ENCODE data around the gene FAAP100. TPM values are rescaled to one million over a fixed set of nuclear protein-coding genes. Genes with fewer than 3 reads are reported as not detected.
A peak's percentile ranks its signal among the peaks of the same experiment; 100 is the strongest.

Gene FAAP100
- total RNA-seq, 4 donors from 2014 or later, result 14.4 to 27.9 (median 15.6) TPM

DNA sequence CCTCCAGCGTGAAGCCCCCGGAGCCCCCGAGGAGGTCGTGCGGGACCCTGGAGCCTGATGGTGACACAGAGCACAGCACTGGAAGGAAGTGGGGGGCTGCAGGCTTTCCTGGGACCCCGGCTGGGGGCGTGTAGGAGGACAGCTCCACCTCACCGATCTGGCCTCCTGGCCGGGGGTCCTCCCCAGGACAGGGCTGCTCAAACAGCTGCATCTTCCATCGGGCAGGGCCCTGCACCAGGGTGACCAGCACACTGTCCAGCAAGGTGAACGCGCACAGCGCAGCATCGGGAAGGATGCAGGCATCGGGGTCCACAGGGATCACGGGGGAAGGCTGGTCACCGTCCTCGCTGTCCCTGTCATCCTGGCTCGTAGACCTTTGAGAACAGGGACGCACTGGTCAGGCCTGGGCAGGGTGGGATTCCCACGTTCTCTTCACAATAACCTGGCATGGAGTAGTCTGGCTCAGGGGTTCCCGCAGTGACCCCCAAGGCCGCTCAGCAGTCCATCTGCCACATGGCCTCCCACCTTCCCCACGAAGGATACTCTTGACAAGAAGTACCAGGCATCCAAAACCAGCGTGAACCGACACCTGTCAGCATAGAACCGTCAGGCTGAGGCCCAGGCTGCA is 1.2 kb downstream of the FAAP100 start:
- in situ Hi-C loops (cut with MboI; ENCODE audit: low sequenced_read_pairs in 4 of 4) (no loop called here), intact Hi-C loops (cut with DNase I; ENCODE audit: low total_unique reads) (loop anchor here (5.0 kb wide), 1 partner anchor 39 kb away; the partner anchor contains the start of gene ACTG1)
- Histone ChIP-seq H3K27ac (peak overlapping the region; percentile 90 to 92 (median 90)), H3K36me3 (peaks cover 0 to 39% of the 10 kb centered on the region in 2 donors), H3K4me3 (peak overlapping the region; percentile 86 to 92 (median 90)), H3K4me1 (peaks cover 17 to 30% of the 10 kb centered on the region in 2 donors), H3K9me3 (no peaks in the 10 kb centered on the region), H3K27me3 (no peaks in the 10 kb centered on the region)
- no peak for TF ChIP-seq CTCF (IDR thresholded peaks at IDR 0.05 in 4 of 5, conservative IDR thresholded peaks at IDR 0.05 in 1 of 5)
- no peak for TF ChIP-seq POLR2A (IDR thresholded peaks at IDR 0.05)
- ATAC-seq, result no peak
- DNase-seq, result no peak

GRCh38 chr17:81550285-81550684 is 1.9 kb downstream of the FAAP100 start:
- intact Hi-C loops (cut with DNase I; ENCODE audit: low total_unique reads) (loop anchor here (5.0 kb wide), 1 partner anchor 38 kb away; the partner anchor contains the start of gene ACTG1), in situ Hi-C loops (cut with MboI; ENCODE audit: low sequenced_read_pairs in 4 of 4) (no loop called here)
- peaks cover 0 to 45% of the 10 kb centered on the region in 2 donors for H3K36me3 ChIP-seq
- no peak overlapping the region for H3K4me3 ChIP-seq
- TF ChIP-seq POLR2A (IDR thresholded peaks at IDR 0.05), result no peak
- no peak for TF ChIP-seq CTCF (IDR thresholded peaks at IDR 0.05 in 4 of 5, conservative IDR thresholded peaks at IDR 0.05 in 1 of 5)
- ATAC-seq (no peak), DNase-seq (no peak)
- no peaks in the 10 kb centered on the region for H3K27me3 ChIP-seq
- peaks cover 17 to 27% of the 10 kb centered on the region in 2 donors for H3K4me1 ChIP-seq
- H3K9me3 ChIP-seq, result no peaks in the 10 kb centered on the region
- no peak overlapping the region for H3K27ac ChIP-seq

GRCh38 chr17:81549826-81550225 is 2.3 kb downstream of the FAAP100 start:
- in situ Hi-C loops (cut with MboI; ENCODE audit: low sequenced_read_pairs in 4 of 4) (no loop called here), intact Hi-C loops (cut with DNase I; ENCODE audit: low total_unique reads) (loop anchor here (5.0 kb wide), 1 partner anchor 38 kb away; the partner anchor contains the start of gene ACTG1)
- TF ChIP-seq CTCF (IDR thresholded peaks at IDR 0.05 in 4 of 5, conservative IDR thresholded peaks at IDR 0.05 in 1 of 5) (no peak), POLR2A (IDR thresholded peaks at IDR 0.05) (no peak)
- H3K4me3 ChIP-seq, result no peak overlapping the region
- no peak overlapping the region for H3K27ac ChIP-seq
- peaks cover 0 to 50% of the 10 kb centered on the region in 2 donors for H3K36me3 ChIP-seq
- no peak for ATAC-seq
- no peak for DNase-seq
- no peaks in the 10 kb centered on the region for H3K27me3 ChIP-seq
- no peaks in the 10 kb centered on the region for H3K9me3 ChIP-seq
- H3K4me1 ChIP-seq, result peaks cover 17 to 27% of the 10 kb centered on the region in 2 donors

- in situ Hi-C loops (cut with MboI; ENCODE audit: low sequenced_read_pairs in 4 of 4), result no loop called here
- no peaks in the 10 kb centered on the region for H3K27me3 ChIP-seq
- no peak for ATAC-seq
- H3K27ac ChIP-seq, result no peak overlapping the region
- peaks cover 0 to 57% of the 10 kb centered on the region in 2 donors for H3K36me3 ChIP-seq
- H3K4me1 ChIP-seq, result peaks cover 17 to 27% of the 10 kb centered on the region in 2 donors
- H3K4me3 ChIP-seq, result no peak overlapping the region
- H3K9me3 ChIP-seq, result no peaks in the 10 kb centered on the region
- TF ChIP-seq CTCF (IDR thresholded peaks at IDR 0.05 in 4 of 5, conservative IDR thresholded peaks at IDR 0.05 in 1 of 5) (no peak), POLR2A (IDR thresholded peaks at IDR 0.05) (no peak)
- intact Hi-C loops (cut with DNase I; ENCODE audit: low total_unique reads), result no loop called here
- no peak for DNase-seq
These were observed 3.1 kb downstream of the FAAP100 start for GRCh38 chr17:81549031-81549557.
